ENCODE results near the gene TNK2.

DNA sequence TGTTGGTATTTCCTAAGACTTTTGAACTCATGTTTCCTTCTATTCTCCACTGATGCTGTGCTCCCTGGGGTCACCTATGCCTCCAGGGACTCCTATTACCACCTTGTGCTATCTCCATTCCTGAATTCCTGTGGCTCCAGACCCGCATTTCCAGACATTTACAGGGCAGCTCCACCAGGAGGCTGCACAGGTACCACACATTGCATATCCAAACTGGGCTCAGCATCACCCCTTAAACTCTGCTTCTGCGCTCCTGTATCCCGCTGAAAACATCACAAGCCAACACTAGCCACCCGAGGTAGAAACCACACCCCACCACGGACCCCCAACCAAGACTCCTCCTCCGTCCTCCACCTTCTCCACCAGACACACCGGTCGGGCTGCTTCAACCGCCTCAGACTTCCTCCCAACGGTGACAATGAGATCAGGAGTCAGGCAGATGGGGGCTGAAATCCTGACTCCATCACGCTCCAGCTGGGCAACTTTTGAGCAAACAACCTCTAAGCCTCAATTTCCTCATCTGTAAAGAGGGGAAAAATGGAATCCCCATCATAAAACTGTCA lies 10.4 kb downstream of the TNK2 start:
- TF ChIP-seq, protein P1, sequence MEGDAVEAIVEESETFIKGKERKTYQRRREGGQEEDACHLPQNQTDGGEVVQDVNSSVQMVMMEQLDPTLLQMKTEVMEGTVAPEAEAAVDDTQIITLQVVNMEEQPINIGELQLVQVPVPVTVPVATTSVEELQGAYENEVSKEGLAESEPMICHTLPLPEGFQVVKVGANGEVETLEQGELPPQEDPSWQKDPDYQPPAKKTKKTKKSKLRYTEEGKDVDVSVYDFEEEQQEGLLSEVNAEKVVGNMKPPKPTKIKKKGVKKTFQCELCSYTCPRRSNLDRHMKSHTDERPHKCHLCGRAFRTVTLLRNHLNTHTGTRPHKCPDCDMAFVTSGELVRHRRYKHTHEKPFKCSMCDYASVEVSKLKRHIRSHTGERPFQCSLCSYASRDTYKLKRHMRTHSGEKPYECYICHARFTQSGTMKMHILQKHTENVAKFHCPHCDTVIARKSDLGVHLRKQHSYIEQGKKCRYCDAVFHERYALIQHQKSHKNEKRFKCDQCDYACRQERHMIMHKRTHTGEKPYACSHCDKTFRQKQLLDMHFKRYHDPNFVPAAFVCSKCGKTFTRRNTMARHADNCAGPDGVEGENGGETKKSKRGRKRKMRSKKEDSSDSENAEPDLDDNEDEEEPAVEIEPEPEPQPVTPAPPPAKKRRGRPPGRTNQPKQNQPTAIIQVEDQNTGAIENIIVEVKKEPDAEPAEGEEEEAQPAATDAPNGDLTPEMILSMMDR (tag by site-specific recombination; IDR thresholded peaks at IDR 0.05), result no peak
- TF ChIP-seq YY1 (tag by site-specific recombination; IDR thresholded peaks at IDR 0.05) (no peak), ZNF707 (tag by site-specific recombination; IDR thresholded peaks at IDR 0.05) (no peak), GLI2 (tag by site-specific recombination; IDR thresholded peaks at IDR 0.05; ENCODE audit: borderline replicate concordance, low read depth) (no peak), ZNF747 (tag by site-specific recombination; IDR thresholded peaks at IDR 0.05) (no peak)
- TF ChIP-seq, protein P2, sequence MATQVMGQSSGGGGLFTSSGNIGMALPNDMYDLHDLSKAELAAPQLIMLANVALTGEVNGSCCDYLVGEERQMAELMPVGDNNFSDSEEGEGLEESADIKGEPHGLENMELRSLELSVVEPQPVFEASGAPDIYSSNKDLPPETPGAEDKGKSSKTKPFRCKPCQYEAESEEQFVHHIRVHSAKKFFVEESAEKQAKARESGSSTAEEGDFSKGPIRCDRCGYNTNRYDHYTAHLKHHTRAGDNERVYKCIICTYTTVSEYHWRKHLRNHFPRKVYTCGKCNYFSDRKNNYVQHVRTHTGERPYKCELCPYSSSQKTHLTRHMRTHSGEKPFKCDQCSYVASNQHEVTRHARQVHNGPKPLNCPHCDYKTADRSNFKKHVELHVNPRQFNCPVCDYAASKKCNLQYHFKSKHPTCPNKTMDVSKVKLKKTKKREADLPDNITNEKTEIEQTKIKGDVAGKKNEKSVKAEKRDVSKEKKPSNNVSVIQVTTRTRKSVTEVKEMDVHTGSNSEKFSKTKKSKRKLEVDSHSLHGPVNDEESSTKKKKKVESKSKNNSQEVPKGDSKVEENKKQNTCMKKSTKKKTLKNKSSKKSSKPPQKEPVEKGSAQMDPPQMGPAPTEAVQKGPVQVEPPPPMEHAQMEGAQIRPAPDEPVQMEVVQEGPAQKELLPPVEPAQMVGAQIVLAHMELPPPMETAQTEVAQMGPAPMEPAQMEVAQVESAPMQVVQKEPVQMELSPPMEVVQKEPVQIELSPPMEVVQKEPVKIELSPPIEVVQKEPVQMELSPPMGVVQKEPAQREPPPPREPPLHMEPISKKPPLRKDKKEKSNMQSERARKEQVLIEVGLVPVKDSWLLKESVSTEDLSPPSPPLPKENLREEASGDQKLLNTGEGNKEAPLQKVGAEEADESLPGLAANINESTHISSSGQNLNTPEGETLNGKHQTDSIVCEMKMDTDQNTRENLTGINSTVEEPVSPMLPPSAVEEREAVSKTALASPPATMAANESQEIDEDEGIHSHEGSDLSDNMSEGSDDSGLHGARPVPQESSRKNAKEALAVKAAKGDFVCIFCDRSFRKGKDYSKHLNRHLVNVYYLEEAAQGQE (tag by site-specific recombination; IDR thresholded peaks at IDR 0.05), result no peak

Measured in HEK293 (cell line).